ENCODE results near the gene UQCRH. TPM values are rescaled to one million over a fixed set of nuclear protein-coding genes. Genes with fewer than 3 reads are reported as not detected.
"Not testable (repeated sequence)": the region's sequence is repeated elsewhere in the genome, so short reads cannot be mapped to it uniquely, and the experiment has no call there.

The UQCRH gene
- total and polyA plus RNA-seq, 2 donors from 2014 or later: 188 to 850 TPM

- Histone ChIP-seq H3K9ac (ENCODE audit: low read length in 3 of 3) (no peak overlapping the region), H3K27me3 (ENCODE audit: control insufficient read depth, insufficient read depth, low read length) (no peaks in the 10 kb centered on the region), H3K4me3 (ENCODE audit: low read length in 3 of 3) (no peak overlapping the region), H3K27ac (ENCODE audit: low read depth in 2 of 2, low read length in 2 of 2) (no peak overlapping the region), H3K9me3 (ENCODE audit: control insufficient read depth in 2 of 3, insufficient read depth in 1 of 3, low read length in 3 of 3) (no peaks in the 10 kb centered on the region), H3K36me3 (ENCODE audit: control insufficient read depth in 2 of 3, insufficient read depth in 3 of 3, low read length in 3 of 3) (peaks cover 5 to 24% (median 23%) of the 10 kb centered on the region in 3 donors), H3K4me1 (ENCODE audit: control insufficient read depth in 2 of 3, insufficient read depth in 2 of 3, low read depth in 1 of 3, low read length in 3 of 3) (no peaks in the 10 kb centered on the region)
- no peak for DNase-seq
- intact Hi-C loops (cut with DNase I): no loop called here
- FAIRE-seq: no peak
- TF ChIP-seq, protein P1, sequence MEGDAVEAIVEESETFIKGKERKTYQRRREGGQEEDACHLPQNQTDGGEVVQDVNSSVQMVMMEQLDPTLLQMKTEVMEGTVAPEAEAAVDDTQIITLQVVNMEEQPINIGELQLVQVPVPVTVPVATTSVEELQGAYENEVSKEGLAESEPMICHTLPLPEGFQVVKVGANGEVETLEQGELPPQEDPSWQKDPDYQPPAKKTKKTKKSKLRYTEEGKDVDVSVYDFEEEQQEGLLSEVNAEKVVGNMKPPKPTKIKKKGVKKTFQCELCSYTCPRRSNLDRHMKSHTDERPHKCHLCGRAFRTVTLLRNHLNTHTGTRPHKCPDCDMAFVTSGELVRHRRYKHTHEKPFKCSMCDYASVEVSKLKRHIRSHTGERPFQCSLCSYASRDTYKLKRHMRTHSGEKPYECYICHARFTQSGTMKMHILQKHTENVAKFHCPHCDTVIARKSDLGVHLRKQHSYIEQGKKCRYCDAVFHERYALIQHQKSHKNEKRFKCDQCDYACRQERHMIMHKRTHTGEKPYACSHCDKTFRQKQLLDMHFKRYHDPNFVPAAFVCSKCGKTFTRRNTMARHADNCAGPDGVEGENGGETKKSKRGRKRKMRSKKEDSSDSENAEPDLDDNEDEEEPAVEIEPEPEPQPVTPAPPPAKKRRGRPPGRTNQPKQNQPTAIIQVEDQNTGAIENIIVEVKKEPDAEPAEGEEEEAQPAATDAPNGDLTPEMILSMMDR (IDR thresholded peaks at IDR 0.05; ENCODE audit: borderline replicate concordance, extremely low read depth, insufficient read depth): no peak
These were observed 61.1 kb downstream of the UQCRH start for GRCh38 chr1:46364612-46365011.

DNA sequence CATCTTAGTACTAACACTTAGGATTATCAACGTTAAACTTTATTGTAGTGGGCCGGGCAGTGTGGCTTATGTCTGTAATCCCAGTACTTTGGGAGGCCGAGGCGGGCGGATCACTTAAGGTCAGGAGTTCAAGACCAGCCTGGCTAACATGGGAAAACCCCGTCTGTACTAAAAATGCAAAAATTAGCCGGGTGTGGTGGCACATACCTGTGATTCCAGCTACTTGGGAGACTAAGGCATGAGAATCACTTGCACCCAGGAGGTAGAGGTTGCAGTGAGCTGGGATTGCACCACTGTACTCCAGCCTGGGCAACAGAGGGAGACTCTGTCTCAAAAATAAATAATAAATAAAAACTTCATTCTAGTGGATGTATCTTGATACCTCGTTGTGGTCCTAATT lies 62.3 kb downstream of the UQCRH start:
- H3K4me1 ChIP-seq (ENCODE audit: control insufficient read depth in 2 of 3, insufficient read depth in 2 of 3, low read depth in 1 of 3, low read length in 3 of 3); FAIRE-seq; H3K4me3 ChIP-seq (ENCODE audit: low read length in 3 of 3); DNase-seq; intact Hi-C loops (cut with DNase I); H3K27ac ChIP-seq (ENCODE audit: low read depth in 2 of 2, low read length in 2 of 2); H3K9me3 ChIP-seq (ENCODE audit: control insufficient read depth in 2 of 3, insufficient read depth in 1 of 3, low read length in 3 of 3); H3K27me3 ChIP-seq (ENCODE audit: control insufficient read depth, insufficient read depth, low read length); H3K9ac ChIP-seq (ENCODE audit: low read length in 3 of 3): not testable (repeated sequence)
- peaks cover 5 to 20% (median 19%) of the 10 kb centered on the region in 3 donors for H3K36me3 ChIP-seq (ENCODE audit: control insufficient read depth in 2 of 3, insufficient read depth in 3 of 3, low read length in 3 of 3)

Other genes with a start within 250 kb of the UQCRH start
- 44.2 TPM for gene PIK3R3, start 171.1 kb upstream of the UQCRH start, total RNA-seq
- gene PIK3R3, start 171.1 kb upstream of the UQCRH start, polyA plus RNA-seq (ENCODE audit: insufficient read depth, low read depth, low replicate concordance): 9.7 TPM
- gene TSPAN1, start 128.6 kb upstream of the UQCRH start, total RNA-seq: 578 TPM
- 518 TPM for gene TSPAN1, start 128.6 kb upstream of the UQCRH start, polyA plus RNA-seq (ENCODE audit: insufficient read depth, low read depth, low replicate concordance)
- gene P3R3URF, start 127.2 kb upstream of the UQCRH start, total RNA-seq: not detected
- not detected for gene P3R3URF, start 127.2 kb upstream of the UQCRH start, polyA plus RNA-seq (ENCODE audit: insufficient read depth, low read depth, low replicate concordance)
- 65.1 TPM for gene POMGNT1, start 105.3 kb upstream of the UQCRH start, total RNA-seq
- gene POMGNT1, start 105.3 kb upstream of the UQCRH start, polyA plus RNA-seq (ENCODE audit: insufficient read depth, low read depth, low replicate concordance): 129 TPM
- 11.2 TPM for gene LURAP1, start 100.4 kb upstream of the UQCRH start, total RNA-seq
- gene LURAP1, start 100.4 kb upstream of the UQCRH start, polyA plus RNA-seq (ENCODE audit: insufficient read depth, low read depth, low replicate concordance): 8.4 TPM
- gene RAD54L, start 55.9 kb upstream of the UQCRH start, total RNA-seq: 1.7 TPM
- 1.2 TPM for gene RAD54L, start 55.9 kb upstream of the UQCRH start, polyA plus RNA-seq (ENCODE audit: insufficient read depth, low read depth, low replicate concordance)
- 59.6 TPM for gene LRRC41, start 82 bp upstream of the UQCRH start, total RNA-seq
- gene LRRC41, start 82 bp upstream of the UQCRH start, polyA plus RNA-seq (ENCODE audit: insufficient read depth, low read depth, low replicate concordance): 37.4 TPM
- 32.2 TPM for gene NSUN4, start 37.1 kb downstream of the UQCRH start, total RNA-seq
- gene NSUN4, start 37.1 kb downstream of the UQCRH start, polyA plus RNA-seq (ENCODE audit: insufficient read depth, low read depth, low replicate concordance): 12.4 TPM
- 39.3 TPM for gene FAAH, start 90.6 kb downstream of the UQCRH start, total RNA-seq
- gene FAAH, start 90.6 kb downstream of the UQCRH start, polyA plus RNA-seq (ENCODE audit: insufficient read depth, low read depth, low replicate concordance): 50.7 TPM
- gene DMBX1, start 186.1 kb downstream of the UQCRH start, total RNA-seq: not detected
- gene DMBX1, start 186.1 kb downstream of the UQCRH start, polyA plus RNA-seq (ENCODE audit: insufficient read depth, low read depth, low replicate concordance): not detected
- gene KNCN, start 247.9 kb downstream of the UQCRH start, total RNA-seq: not detected
- gene KNCN, start 247.9 kb downstream of the UQCRH start, polyA plus RNA-seq (ENCODE audit: insufficient read depth, low read depth, low replicate concordance): not detected